ENCODE measurements around the gene SGMS2.

- no peak for TF ChIP-seq CTCF (IDR thresholded peaks at IDR 0.05)
- no peak for TF ChIP-seq POLR2A (IDR thresholded peaks at IDR 0.05)
Observed at GRCh38 chr4:107900067-107900466, 75.3 kb downstream of the SGMS2 start.
